H1 (cell line): ENCODE data around the gene GPR21. TPM values are rescaled to one million over a fixed set of nuclear protein-coding genes. Genes with fewer than 3 reads are reported as not detected.

Experiments used
- CREB1 ChIP-seq: IDR thresholded peaks from 2 replicates; pipeline ENCODE4 v1.6.1; 2012; ENCODE audit warnings: inconsistent platforms
- JUN ChIP-seq: IDR thresholded peaks from 2 replicates; pipeline ENCODE4 v1.6.1; 2011; ENCODE audit warnings: low read depth, mild to moderate bottlenecking, improper control_type of control experiment, low read length
- NRF1 ChIP-seq: IDR thresholded peaks from 2 replicates; pipeline ENCODE4 v1.6.1; 2011; ENCODE audit warnings: mild to moderate bottlenecking, low read depth, low read length, improper control_type of control experiment
- TCF12 ChIP-seq: IDR thresholded peaks from 2 replicates; pipeline ENCODE4 v1.6.1; 2011; ENCODE audit warnings: low read depth, mild to moderate bottlenecking, low read length
- USF2 ChIP-seq: IDR thresholded peaks from 2 replicates; pipeline ENCODE4 v1.6.1; 2011; ENCODE audit warnings: low read length, improper control_type of control experiment
- polyA plus RNA-seq, 7 experiments: library from polyadenylated mRNA; depleted of rRNA in 3 of 7; stranded (reverse) in 5 of 7; unstranded in 2 of 7; fragments of >200 nt in 5 of 7; fragments of 200-250 nt in 2 of 7; gene quantifications; 1 replicate in 5 of 7; 2 replicates in 1 of 7; 4 replicates in 1 of 7; pipeline versions ENCODE4 v1.2.1 to v1.2.3, GENCODE V29; 2011 to 2013; ENCODE audit warnings: missing spikeins in 2 of 7, mixed read lengths in 2 of 7
- total RNA-seq: library from RNA; stranded (reverse); fragmentation: NEBNext Ultra II Directional; extraction: Animal tissue kit (Norgen Biotek cat#: 25700); gene quantifications from 2 replicates; pipeline ENCODE4 v1.2.1, GENCODE V29; 2021
- TF ChIP-seq, protein P1 (sequence below): IDR thresholded peaks from 2 replicates; pipeline ENCODE4 v1.6.1; 2012; ENCODE audit warnings: inconsistent platforms

GPR21 gene
- total and polyA plus RNA-seq, 2 of the 8 experiments (the other 6 are each of a cell fraction or from before 2014, with no cell fraction given), result 0.58 to 0.71 TPM

- TF ChIP-seq CREB1 (no peak), NRF1 (no peak), USF2 (no peak), TCF12 (no peak), JUN (no peak)
- TF ChIP-seq, protein P1, sequence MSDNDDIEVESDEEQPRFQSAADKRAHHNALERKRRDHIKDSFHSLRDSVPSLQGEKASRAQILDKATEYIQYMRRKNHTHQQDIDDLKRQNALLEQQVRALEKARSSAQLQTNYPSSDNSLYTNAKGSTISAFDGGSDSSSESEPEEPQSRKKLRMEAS, result no peak
Observed at GRCh38 chr9:123049589-123050222, 16.2 kb downstream of the GPR21 start (continued).
